Ramos (cell line): ENCODE measurements around the gene SPATA6.
"Not testable (repeated sequence)": the region's sequence is repeated elsewhere in the genome, so short reads cannot be mapped to it uniquely, and the experiment has no call there.

Experiments
- in situ Hi-C: fragments of 300-500 bp; cut with MboI; formaldehyde crosslinking; loops from one replicate; pipeline ENCODE4 v1.14.3; 2022; ENCODE audit warnings: low sequenced_read_pairs; ENCODE audit not compliant: unreplicated experiment

The SPATA6 gene

GRCh38 chr1:48469616-48470480 is 2.2 kb downstream of the SPATA6 start:
- in situ Hi-C loops, result no loop called here

GRCh38 chr1:48466594-48466993 is 5.4 kb downstream of the SPATA6 start:
- in situ Hi-C loops, result no loop called here

- in situ Hi-C loops, result no loop called here
Observed at GRCh38 chr1:48462716-48463302, 9.2 kb downstream of the SPATA6 start.

GRCh38 chr1:48450505-48450904 is 21.5 kb downstream of the SPATA6 start:
- in situ Hi-C loops, result no loop called here

GRCh38 chr1:48448932-48449331 is 23.1 kb downstream of the SPATA6 start:
- in situ Hi-C loops, result no loop called here

GRCh38 chr1:48444186-48444585 is 27.8 kb downstream of the SPATA6 start:
- in situ Hi-C loops, result not testable (repeated sequence)

- in situ Hi-C loops, result no loop called here
Observed at GRCh38 chr1:48442864-48443619, 29.0 kb downstream of the SPATA6 start.

- in situ Hi-C loops, result not testable (repeated sequence)
Observed at GRCh38 chr1:48440786-48441185, 31.2 kb downstream of the SPATA6 start.

GRCh38 chr1:48439380-48439779 is 32.6 kb downstream of the SPATA6 start:
- in situ Hi-C loops, result no loop called here

GRCh38 chr1:48437379-48437778 is 34.6 kb downstream of the SPATA6 start:
- in situ Hi-C loops, result not testable (repeated sequence)

- in situ Hi-C loops, result not testable (repeated sequence)
Observed at GRCh38 chr1:48435312-48436002, 36.5 kb downstream of the SPATA6 start.

GRCh38 chr1:48430832-48431231 is 41.2 kb downstream of the SPATA6 start:
- in situ Hi-C loops, result no loop called here

- in situ Hi-C loops, result no loop called here
Observed at GRCh38 chr1:48422009-48422408, 50.0 kb downstream of the SPATA6 start.

GRCh38 chr1:48418742-48419141 is 53.3 kb downstream of the SPATA6 start:
- in situ Hi-C loops, result no loop called here

- in situ Hi-C loops, result no loop called here
Observed at GRCh38 chr1:48415050-48415449, 57.0 kb downstream of the SPATA6 start.

GRCh38 chr1:48414264-48414663 is 57.7 kb downstream of the SPATA6 start:
- in situ Hi-C loops, result no loop called here

GRCh38 chr1:48405940-48406339 is 66.1 kb downstream of the SPATA6 start:
- in situ Hi-C loops, result no loop called here

- in situ Hi-C loops, result no loop called here
Observed at GRCh38 chr1:48405400-48405799, 66.6 kb downstream of the SPATA6 start.

GRCh38 chr1:48402599-48402998 is 69.4 kb downstream of the SPATA6 start:
- in situ Hi-C loops, result no loop called here

- in situ Hi-C loops, result no loop called here
Observed at GRCh38 chr1:48396208-48396607, 75.8 kb downstream of the SPATA6 start.
